HEK293T (cell line): ENCODE results near the gene NINL.

Source experiments
- BHLHE40 ChIP-seq: fragments of 450-650 bp; IDR thresholded peaks from 2 replicates; pipeline ENCODE4 v1.6.1; 2016; ENCODE audit warnings: mild to moderate bottlenecking, moderate library complexity, borderline replicate concordance
- ELF4 ChIP-seq: fragments of 450-650 bp; IDR thresholded peaks from 2 replicates; pipeline ENCODE4 v1.6.1; 2017; ENCODE audit warnings: antibody characterized with exemption
- FOXM1 ChIP-seq: fragments of 450-650 bp; IDR thresholded peaks from 2 replicates; pipeline ENCODE4 v1.6.1; 2017; ENCODE audit warnings: mild to moderate bottlenecking, borderline replicate concordance
- L3MBTL2 ChIP-seq: fragments of 450-650 bp; conservative IDR thresholded peaks from 2 replicates; pipeline ENCODE4 v1.6.1; 2016; ENCODE audit warnings: mild to moderate bottlenecking
- LEF1 ChIP-seq: fragments of 450-650 bp; IDR thresholded peaks from 2 replicates; pipeline ENCODE4 v1.6.1; 2017; ENCODE audit warnings: mild to moderate bottlenecking, borderline replicate concordance
- PKNOX1 ChIP-seq: fragments of 450-650 bp; IDR thresholded peaks from 2 replicates; pipeline ENCODE4 v1.6.1; 2016
- SP1 ChIP-seq: fragments of 450-650 bp; IDR thresholded peaks from 2 replicates; pipeline ENCODE4 v1.6.1; 2017
- TARDBP ChIP-seq: fragments of 450-650 bp; IDR thresholded peaks from 2 replicates; pipeline ENCODE4 v1.6.1; 2016

- TF ChIP-seq ELF4 = no peak
- TF ChIP-seq PKNOX1 = no peak
- TF ChIP-seq TARDBP = no peak
- TF ChIP-seq L3MBTL2 = no peak
- no peak for TF ChIP-seq FOXM1
- TF ChIP-seq SP1 = no peak
- TF ChIP-seq LEF1 = no peak
- no peak for TF ChIP-seq BHLHE40
These were observed 68.2 kb downstream of the NINL start for GRCh38 chr20:25517124-25517523.
